ENCODE data around the gene SSH2.

The SSH2 gene

DNA sequence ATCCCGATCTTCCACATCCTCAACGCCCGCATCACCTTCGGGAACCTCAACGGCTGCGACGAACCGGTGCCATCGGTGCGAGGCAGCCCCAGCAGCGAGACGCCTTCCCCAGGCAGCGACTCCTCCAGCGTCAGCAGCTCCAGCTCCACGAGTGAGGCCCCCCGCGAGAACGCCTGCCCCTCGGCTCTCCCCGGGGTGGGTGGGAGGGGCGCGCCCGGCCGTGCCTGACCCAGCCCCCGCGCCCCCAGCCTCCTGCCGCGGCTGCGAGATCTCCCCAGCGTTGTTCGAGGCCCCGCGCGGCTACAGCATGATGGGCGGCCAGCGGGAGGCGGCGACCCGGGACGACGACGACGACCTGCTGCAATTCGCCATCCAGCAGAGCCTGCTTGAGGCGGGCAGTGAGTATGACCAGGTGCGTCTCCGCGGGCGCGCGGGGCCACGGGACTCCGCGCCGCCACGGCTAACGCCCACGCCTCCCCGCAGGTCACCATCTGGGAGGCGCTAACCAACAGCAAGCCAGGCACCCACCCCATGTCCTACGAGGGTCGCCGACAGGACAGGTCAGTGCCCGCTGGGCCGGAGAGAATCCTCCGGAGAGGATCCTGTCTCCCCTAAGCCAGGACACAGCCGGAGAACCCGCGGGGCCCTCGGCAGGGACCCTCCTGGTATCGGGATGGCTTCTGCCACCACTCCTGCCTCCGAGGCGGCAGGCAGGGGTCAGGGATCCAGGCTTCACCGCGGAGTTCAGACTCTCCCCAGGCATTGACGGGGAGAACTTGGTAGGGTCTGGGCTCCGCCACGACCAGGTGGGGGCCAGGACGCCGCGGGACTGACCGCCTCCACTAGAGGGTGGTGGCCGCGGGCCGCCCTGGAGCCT lies 317.4 kb downstream of the SSH2 start:
- TF ChIP-seq, protein P1, sequence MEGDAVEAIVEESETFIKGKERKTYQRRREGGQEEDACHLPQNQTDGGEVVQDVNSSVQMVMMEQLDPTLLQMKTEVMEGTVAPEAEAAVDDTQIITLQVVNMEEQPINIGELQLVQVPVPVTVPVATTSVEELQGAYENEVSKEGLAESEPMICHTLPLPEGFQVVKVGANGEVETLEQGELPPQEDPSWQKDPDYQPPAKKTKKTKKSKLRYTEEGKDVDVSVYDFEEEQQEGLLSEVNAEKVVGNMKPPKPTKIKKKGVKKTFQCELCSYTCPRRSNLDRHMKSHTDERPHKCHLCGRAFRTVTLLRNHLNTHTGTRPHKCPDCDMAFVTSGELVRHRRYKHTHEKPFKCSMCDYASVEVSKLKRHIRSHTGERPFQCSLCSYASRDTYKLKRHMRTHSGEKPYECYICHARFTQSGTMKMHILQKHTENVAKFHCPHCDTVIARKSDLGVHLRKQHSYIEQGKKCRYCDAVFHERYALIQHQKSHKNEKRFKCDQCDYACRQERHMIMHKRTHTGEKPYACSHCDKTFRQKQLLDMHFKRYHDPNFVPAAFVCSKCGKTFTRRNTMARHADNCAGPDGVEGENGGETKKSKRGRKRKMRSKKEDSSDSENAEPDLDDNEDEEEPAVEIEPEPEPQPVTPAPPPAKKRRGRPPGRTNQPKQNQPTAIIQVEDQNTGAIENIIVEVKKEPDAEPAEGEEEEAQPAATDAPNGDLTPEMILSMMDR (IDR thresholded peaks at IDR 0.05; ENCODE audit: low read depth, low read length), result no peak
- no peak for TF ChIP-seq EZH2phosphoT487 (IDR thresholded peaks at IDR 0.05; ENCODE audit: low read depth)

DNA sequence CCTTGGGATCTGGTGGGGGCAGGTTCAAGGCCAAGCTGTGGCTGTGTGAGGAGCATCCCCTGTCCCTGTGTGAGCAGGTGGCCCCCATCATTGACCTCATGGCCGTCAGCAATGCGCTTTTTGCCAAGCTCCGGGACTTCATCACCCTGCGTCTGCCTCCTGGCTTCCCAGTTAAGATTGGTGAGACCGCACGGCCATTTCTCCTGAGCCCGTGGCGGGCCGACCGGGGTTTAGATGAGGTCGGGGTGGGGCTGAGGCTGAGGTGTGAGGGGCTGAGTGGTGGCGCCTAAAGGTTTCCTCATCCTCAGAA lies 318.0 kb downstream of the SSH2 start:
- peaks cover 8% of the 10 kb centered on the region; the same call in 1 of the 2 replicates for H3K4me1 ChIP-seq (ENCODE audit: low read length)
- peaks cover 4% of the 10 kb centered on the region for H3K36me3 ChIP-seq (replicated peaks; ENCODE audit: low read depth, low read length)
- peaks cover 8% of the 10 kb centered on the region for H4K20me1 ChIP-seq (ENCODE audit: insufficient read depth, low read length)
- no peak overlapping the region for H3K4me2 ChIP-seq (ENCODE audit: low read length)
- no peak overlapping the region for H2AFZ ChIP-seq (ENCODE audit: low read depth, low read length)
- H3K27me3 ChIP-seq (ENCODE audit: low read depth, low read length), result no peaks in the 10 kb centered on the region
- no peak overlapping the region for H3K4me3 ChIP-seq (ENCODE audit: low read length)
- no peaks in the 10 kb centered on the region for H3K79me2 ChIP-seq (ENCODE audit: low read length)
- no peak overlapping the region for H3K9ac ChIP-seq (ENCODE audit: low read length)
- no peak overlapping the region for H3K27ac ChIP-seq (ENCODE audit: low read length)
- TF ChIP-seq, protein P1 (IDR thresholded peaks at IDR 0.05; ENCODE audit: low read depth, low read length), result no peak
- TF ChIP-seq EZH2phosphoT487 (IDR thresholded peaks at IDR 0.05; ENCODE audit: low read depth), result no peak
- H3K9me3 ChIP-seq (ENCODE audit: insufficient read depth, low read length), result no peaks in the 10 kb centered on the region

More for the DNA sequence above, 317.4 kb downstream of the SSH2 start:
- no peak overlapping the region for H3K9ac ChIP-seq (ENCODE audit: low read length)
- H3K4me3 ChIP-seq (ENCODE audit: low read length), result no peak overlapping the region
- no peak overlapping the region for H2AFZ ChIP-seq (ENCODE audit: low read depth, low read length)
- no peak overlapping the region for H3K27ac ChIP-seq (ENCODE audit: low read length)
- no peak overlapping the region for H3K4me2 ChIP-seq (ENCODE audit: low read length)
- no peaks in the 10 kb centered on the region for H3K27me3 ChIP-seq (ENCODE audit: low read depth, low read length)
- peaks cover 6% of the 10 kb centered on the region for H4K20me1 ChIP-seq (ENCODE audit: insufficient read depth, low read length)
- peaks cover 8% of the 10 kb centered on the region; the same call in 1 of the 2 replicates for H3K4me1 ChIP-seq (ENCODE audit: low read length)
- no peaks in the 10 kb centered on the region for H3K79me2 ChIP-seq (ENCODE audit: low read length)
- peaks cover 4% of the 10 kb centered on the region for H3K36me3 ChIP-seq (replicated peaks; ENCODE audit: low read depth, low read length)
- H3K9me3 ChIP-seq (ENCODE audit: insufficient read depth, low read length), result no peaks in the 10 kb centered on the region

DNA sequence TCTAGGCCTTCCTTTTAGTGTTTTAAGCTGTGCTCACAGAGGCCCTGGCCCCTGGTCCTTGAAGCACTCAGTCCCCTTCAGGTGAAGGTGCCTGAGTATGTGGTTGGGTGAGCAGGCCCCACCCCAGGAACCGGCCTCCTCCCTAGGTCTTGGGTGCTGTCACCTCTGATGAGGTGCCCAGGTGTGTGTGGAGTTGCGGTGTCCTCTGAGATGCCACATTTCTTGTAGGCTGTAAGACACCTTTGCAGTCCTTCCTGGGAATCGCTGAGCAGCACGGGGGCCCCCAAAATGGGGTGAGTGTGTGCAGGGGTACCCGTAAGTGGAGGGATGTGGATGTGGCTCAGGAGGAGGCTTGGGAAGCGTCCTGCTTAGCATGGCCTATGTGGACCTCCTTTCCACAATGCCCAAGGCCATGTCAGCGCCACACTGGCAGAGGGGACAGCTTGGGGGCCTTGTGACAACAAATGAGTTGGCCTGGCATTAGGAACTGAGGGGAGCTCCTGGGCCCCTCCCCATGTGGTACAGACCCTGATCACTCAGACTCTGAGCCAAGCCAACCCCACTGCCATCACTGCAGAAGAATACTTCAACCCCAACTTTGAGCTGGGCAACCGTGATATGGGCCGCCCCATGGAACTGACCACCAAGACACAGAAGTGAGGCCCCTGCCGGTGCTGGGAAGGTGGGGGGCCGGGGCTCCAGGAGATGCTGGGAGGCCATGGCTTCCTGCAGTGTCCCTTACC lies 318.5 kb downstream of the SSH2 start:
- no peak overlapping the region for H3K9ac ChIP-seq (ENCODE audit: low read length)
- H3K36me3 ChIP-seq (replicated peaks; ENCODE audit: low read depth, low read length), result peaks cover 4% of the 10 kb centered on the region
- H3K4me1 ChIP-seq (ENCODE audit: low read length), result peaks cover 5% of the 10 kb centered on the region; the same call in 1 of the 2 replicates
- H3K27ac ChIP-seq (ENCODE audit: low read length), result no peak overlapping the region
- H3K4me3 ChIP-seq (ENCODE audit: low read length), result no peak overlapping the region
- no peaks in the 10 kb centered on the region for H3K27me3 ChIP-seq (ENCODE audit: low read depth, low read length)
- TF ChIP-seq, protein P1 (IDR thresholded peaks at IDR 0.05; ENCODE audit: low read depth, low read length), result no peak
- TF ChIP-seq EZH2phosphoT487 (IDR thresholded peaks at IDR 0.05; ENCODE audit: low read depth), result no peak
- no peaks in the 10 kb centered on the region for H3K9me3 ChIP-seq (ENCODE audit: insufficient read depth, low read length)
- no peak overlapping the region for H2AFZ ChIP-seq (ENCODE audit: low read depth, low read length)
- no peak overlapping the region for H3K4me2 ChIP-seq (ENCODE audit: low read length)
- H3K79me2 ChIP-seq (ENCODE audit: low read length), result no peaks in the 10 kb centered on the region
- H4K20me1 ChIP-seq (ENCODE audit: insufficient read depth, low read length), result peaks cover 5% of the 10 kb centered on the region

DNA sequence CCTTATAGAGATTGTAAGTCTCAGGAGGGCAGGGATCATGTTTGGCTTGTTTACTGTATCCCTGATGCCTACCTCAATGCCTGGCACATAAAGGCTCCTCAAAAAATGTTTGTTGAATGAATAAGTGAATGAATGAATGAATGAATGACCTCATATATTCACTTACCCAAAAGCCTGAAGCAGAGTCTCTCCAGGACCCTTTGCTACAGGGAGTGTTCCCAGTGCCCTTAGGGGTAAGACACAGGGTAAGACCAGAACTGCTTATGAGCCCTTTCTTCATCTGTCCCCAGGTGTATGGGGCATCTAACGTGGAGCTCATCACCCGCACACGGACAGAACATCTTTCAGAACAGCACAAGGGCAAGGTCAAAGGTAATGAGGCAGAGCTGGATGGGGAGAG lies 319.6 kb downstream of the SSH2 start:
- Histone ChIP-seq H3K4me3 (ENCODE audit: low read length) (no peak overlapping the region), H4K20me1 (ENCODE audit: insufficient read depth, low read length) (peaks cover 2% of the 10 kb centered on the region; the same call in 1 of the 2 replicates), H3K79me2 (ENCODE audit: low read length) (no peaks in the 10 kb centered on the region), H2AFZ (ENCODE audit: low read depth, low read length) (no peak overlapping the region), H3K9ac (ENCODE audit: low read length) (no peak overlapping the region), H3K4me1 (ENCODE audit: low read length) (peaks cover 5% of the 10 kb centered on the region; the same call in 1 of the 2 replicates), H3K9me3 (ENCODE audit: insufficient read depth, low read length) (no peaks in the 10 kb centered on the region), H3K4me2 (ENCODE audit: low read length) (no peak overlapping the region), H3K36me3 (replicated peaks; ENCODE audit: low read depth, low read length) (peaks cover 4% of the 10 kb centered on the region), H3K27me3 (ENCODE audit: low read depth, low read length) (no peaks in the 10 kb centered on the region), H3K27ac (ENCODE audit: low read length) (no peak overlapping the region)
- TF ChIP-seq, protein P1 (IDR thresholded peaks at IDR 0.05; ENCODE audit: low read depth, low read length), result no peak
- no peak for TF ChIP-seq EZH2phosphoT487 (IDR thresholded peaks at IDR 0.05; ENCODE audit: low read depth)

Measured in OCI-LY3 (cell line).